ENCODE results near the gene NFIB.

NFIB gene

GRCh38 chr9:14077672-14078071 lies 236.3 kb downstream of the NFIB start:
- DNase-seq (ENCODE audit: low read depth in 2 of 2) = no peak

GRCh38 chr9:14075218-14075617 lies 238.7 kb downstream of the NFIB start:
- DNase-seq (ENCODE audit: low read depth in 2 of 2) = no peak

GRCh38 chr9:14072850-14073249 lies 241.1 kb downstream of the NFIB start:
- DNase-seq (ENCODE audit: low read depth in 2 of 2) = no peak

GRCh38 chr9:14071484-14071883 lies 242.5 kb downstream of the NFIB start:
- DNase-seq (ENCODE audit: low read depth in 2 of 2) = no peak

- DNase-seq (ENCODE audit: low read depth in 2 of 2) = no peak
Observed at GRCh38 chr9:14068690-14069089, 245.3 kb downstream of the NFIB start.

GRCh38 chr9:14066831-14067230 lies 247.1 kb downstream of the NFIB start:
- no peak for DNase-seq (ENCODE audit: low read depth in 2 of 2)

GRCh38 chr9:14066032-14066431 lies 247.9 kb downstream of the NFIB start:
- no peak for DNase-seq (ENCODE audit: low read depth in 2 of 2)

GRCh38 chr9:14064940-14065339 lies 249.0 kb downstream of the NFIB start:
- DNase-seq (ENCODE audit: low read depth in 2 of 2) = no peak

GRCh38 chr9:14063756-14064155 lies 250.2 kb downstream of the NFIB start:
- DNase-seq (ENCODE audit: low read depth in 2 of 2) = no peak

GRCh38 chr9:14062586-14063221 lies 251.2 kb downstream of the NFIB start:
- DNase-seq (ENCODE audit: low read depth in 2 of 2) = peak; percentile 92 to 93

- no peak for DNase-seq (ENCODE audit: low read depth in 2 of 2)
Observed at GRCh38 chr9:14061936-14062585, 251.9 kb downstream of the NFIB start.

- DNase-seq (ENCODE audit: low read depth in 2 of 2) = no peak
Observed at GRCh38 chr9:14058325-14058688, 255.6 kb downstream of the NFIB start.

- peak; percentile 35 to 42 for DNase-seq (ENCODE audit: low read depth in 2 of 2)
Observed at GRCh38 chr9:14057368-14058324, 256.3 kb downstream of the NFIB start.

- DNase-seq (ENCODE audit: low read depth in 2 of 2) = no peak
Observed at GRCh38 chr9:14056316-14056861, 257.6 kb downstream of the NFIB start.

GRCh38 chr9:14054096-14054495 lies 259.8 kb downstream of the NFIB start:
- no peak for DNase-seq (ENCODE audit: low read depth in 2 of 2)

- no peak for DNase-seq (ENCODE audit: low read depth in 2 of 2)
Observed at GRCh38 chr9:14052359-14052758, 261.6 kb downstream of the NFIB start.

GRCh38 chr9:14051419-14051818 lies 262.5 kb downstream of the NFIB start:
- no peak for DNase-seq (ENCODE audit: low read depth in 2 of 2)

- DNase-seq (ENCODE audit: low read depth in 2 of 2) = no peak
Observed at GRCh38 chr9:14043483-14043882, 270.5 kb downstream of the NFIB start.

GRCh38 chr9:14037331-14037730 lies 276.6 kb downstream of the NFIB start:
- no peak for DNase-seq (ENCODE audit: low read depth in 2 of 2)

GRCh38 chr9:14033067-14033466 lies 280.9 kb downstream of the NFIB start:
- DNase-seq (ENCODE audit: low read depth in 2 of 2) = no peak

Data from fibroblast of skin of left biceps (primary cell).